Neural progenitor cell (in vitro differentiated cells): ENCODE results near the gene HSD11B2.

Experiments
- EZH2 ChIP-seq: fragments of 200-600 bp; sonication (generic); IDR thresholded peaks from 2 replicates; pipeline ENCODE4 v1.6.1; 2017; ENCODE audit warnings: antibody characterized with exemption, mild to moderate bottlenecking, moderate library complexity
- EZH2phosphoT487 ChIP-seq: fragments of 200-600 bp; sonication (generic); IDR thresholded peaks from 2 replicates; pipeline ENCODE4 v1.6.1; 2017; ENCODE audit warnings: antibody characterized with exemption
- TF ChIP-seq, protein P1 (sequence below): fragments of 200-600 bp; sonication (generic); IDR thresholded peaks from 2 replicates; pipeline ENCODE4 v1.5.1; 2017; ENCODE audit warnings: antibody characterized with exemption, mild to moderate bottlenecking

DNA sequence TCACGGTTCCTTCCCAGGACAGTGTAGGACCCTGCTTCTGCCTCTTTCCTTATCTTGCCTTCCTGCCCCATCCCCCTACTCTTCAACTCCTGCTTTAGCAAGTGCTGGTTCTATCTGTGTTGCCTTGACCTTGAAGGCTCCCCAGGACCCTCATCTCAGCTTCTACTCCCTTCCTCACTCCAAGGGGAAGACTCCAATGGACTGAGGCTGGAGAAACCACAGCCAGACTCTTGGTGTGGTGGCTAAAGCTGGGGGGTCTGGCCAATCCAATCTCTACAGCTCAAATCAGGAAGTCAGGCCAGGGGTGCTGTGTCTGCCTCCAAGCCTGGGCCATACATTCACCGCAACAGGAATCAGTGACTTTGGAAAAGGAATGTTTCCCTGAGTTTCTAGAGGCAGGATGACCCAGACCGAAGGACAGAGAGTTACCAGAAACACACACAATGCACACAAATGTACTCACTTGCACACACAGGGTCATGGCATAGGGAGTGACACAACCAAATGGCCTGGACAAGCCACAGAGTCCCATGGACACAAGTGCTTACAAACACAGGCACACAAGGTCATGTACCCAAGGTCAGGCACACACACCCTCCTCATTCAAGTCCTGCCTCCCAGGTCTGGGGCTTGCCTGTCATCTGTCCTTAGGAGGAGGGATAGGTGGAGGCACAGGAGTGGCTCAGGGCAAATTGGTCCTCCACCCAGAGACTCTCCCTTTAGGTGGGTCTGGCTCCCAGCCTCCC lies 1.7 kb upstream of the HSD11B2 start:
- TF ChIP-seq, protein P1, sequence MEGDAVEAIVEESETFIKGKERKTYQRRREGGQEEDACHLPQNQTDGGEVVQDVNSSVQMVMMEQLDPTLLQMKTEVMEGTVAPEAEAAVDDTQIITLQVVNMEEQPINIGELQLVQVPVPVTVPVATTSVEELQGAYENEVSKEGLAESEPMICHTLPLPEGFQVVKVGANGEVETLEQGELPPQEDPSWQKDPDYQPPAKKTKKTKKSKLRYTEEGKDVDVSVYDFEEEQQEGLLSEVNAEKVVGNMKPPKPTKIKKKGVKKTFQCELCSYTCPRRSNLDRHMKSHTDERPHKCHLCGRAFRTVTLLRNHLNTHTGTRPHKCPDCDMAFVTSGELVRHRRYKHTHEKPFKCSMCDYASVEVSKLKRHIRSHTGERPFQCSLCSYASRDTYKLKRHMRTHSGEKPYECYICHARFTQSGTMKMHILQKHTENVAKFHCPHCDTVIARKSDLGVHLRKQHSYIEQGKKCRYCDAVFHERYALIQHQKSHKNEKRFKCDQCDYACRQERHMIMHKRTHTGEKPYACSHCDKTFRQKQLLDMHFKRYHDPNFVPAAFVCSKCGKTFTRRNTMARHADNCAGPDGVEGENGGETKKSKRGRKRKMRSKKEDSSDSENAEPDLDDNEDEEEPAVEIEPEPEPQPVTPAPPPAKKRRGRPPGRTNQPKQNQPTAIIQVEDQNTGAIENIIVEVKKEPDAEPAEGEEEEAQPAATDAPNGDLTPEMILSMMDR = no peak
- TF ChIP-seq EZH2 (no peak), EZH2phosphoT487 (no peak)
